ENCODE measurements around the gene ATF6.
"Not testable (repeated sequence)": the region's sequence is repeated elsewhere in the genome, so short reads cannot be mapped to it uniquely, and the experiment has no call there.

Gene ATF6

DNA sequence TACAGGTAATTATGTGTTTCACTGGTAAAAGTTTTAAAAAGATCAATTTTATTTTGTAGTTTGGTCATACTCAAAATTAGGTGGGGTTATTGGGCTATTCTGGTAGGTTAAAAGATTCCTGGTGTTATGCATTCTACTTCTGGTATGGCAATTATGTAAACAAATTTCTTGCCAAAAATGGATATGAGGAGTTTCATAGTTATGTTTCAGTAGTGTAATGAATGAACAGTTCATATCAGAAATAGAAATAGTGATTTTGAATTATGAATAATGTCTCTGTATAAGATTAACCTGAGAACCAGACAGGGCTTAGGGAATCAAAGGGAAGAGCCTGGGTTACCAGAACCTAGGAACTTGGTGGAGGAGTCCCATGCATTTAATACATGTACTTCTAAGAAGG, 15.9 kb downstream of the ATF6 start:
- no peak for DNase-seq

DNA sequence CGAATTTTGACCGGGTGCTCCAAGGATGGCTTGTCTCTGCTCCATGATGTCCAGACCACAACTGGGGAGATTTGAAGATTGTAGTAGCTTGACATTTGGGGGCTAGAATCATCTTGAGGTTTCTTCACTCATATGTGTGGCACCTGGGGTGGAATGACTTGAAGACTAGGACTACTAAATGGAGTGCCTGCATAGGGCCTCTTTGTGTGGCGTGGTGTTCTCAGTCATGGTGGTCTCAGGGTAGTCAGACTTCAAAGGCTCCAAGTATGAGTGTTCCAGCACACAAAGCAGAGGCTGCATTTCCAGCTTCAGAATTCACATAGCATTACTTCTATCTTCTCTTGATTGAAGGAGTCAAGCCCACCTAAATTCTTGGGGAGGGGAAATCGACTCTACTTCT, 16.8 kb downstream of the ATF6 start:
- no peak for DNase-seq

DNA sequence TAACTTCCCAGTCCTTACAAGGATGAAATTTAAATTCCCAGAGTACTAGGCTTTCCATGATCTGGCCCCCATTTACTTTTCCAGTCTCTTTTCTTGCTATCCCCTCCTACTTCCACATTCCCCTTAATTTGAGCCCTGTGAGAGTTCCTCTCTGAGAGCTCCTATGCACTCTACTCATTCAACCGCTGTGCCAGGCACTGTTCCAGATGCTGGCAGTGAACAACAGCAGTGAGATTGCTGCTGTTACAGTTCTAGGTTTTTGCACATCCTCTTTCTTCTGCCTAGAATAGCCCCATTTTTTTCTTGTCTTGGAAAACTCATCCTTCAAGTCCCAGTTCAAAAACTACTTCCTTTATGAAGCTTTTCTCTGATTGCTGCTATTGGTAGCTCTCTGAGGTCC, 18.8 kb downstream of the ATF6 start:
- no peak for DNase-seq

DNA sequence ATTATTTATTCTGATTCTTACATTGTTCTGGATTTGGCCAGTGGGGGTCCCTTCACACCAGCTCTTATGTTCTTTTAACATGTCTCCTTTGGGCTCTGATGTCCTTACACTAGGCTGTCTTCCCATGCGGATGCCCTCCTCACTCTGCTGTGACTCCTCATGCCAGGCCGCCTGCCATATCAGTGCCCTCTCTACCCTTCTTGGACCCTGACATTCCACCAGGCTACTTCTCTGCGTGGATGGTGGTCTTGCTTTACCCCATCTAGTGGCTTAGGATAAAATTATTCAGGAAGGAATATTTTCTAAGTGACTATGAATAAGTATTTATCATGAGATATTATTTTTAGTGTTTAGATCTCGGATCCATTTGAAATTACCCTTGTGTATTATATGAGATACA, 21.2 kb downstream of the ATF6 start:
- DNase-seq: no peak

DNA sequence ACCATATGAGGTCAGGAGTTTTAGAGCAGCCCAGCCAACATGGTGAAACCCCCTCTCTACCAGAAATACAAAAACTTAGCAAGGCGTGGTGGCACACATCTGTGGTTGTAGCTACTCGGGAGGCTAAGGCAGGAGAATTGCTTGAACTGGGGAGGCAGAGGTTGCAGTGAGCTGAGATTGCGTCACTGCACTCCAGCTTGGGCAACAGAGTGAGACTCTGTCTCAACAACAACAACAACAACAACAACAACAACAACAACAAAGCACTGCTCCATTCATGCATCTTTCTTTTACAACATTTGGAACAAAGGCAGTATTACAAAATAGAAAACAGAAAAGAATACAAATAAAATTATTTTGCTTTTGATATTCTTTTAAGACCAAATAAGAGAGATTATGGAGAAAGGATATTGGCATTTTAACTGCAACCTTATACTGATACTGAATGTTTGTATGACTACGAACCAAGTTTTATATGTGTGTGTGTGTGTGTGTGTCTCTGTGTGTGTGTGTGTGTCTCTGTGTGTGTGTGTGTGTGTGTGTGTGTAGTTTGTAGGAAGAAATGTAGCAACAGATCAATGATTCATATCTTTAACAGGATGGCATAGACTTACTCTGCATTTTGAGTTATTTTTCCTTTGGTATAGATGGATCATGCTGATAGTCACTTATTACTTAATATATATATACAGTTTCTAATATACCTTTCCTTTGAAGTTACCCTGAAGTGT, 24.6 kb downstream of the ATF6 start:
- no peak for DNase-seq

DNA sequence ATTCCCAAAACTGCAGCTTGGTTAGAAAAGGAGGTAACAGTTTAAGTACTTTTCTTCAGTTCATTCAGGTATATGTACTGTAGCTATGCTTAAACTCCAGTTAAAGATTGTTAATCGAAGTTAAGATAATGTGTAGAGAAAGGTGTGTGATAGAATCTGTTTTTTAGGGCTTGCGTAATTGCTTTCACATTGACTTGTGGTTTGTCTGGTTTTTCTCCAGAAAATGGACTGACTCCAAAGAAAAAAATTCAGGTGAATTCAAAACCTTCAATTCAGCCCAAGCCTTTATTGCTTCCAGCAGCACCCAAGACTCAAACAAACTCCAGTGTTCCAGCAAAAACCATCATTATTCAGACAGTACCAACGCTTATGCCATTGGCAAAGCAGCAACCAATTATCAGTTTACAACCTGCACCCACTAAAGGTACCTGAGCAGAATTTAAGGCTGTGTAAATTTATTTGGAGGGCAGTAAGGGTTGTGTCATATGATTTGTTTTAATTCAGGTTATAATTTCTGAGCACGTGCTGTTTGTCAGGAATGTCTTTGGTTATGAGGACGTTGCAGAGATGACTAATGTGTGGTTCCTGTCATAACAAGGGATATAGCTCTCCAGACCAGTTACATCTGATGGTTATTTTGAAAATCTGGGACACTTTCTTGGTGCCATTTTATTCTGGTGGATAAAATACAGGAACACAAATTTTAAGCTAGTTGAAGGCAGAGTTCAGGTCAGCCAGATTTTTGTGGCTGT, 26.0 kb downstream of the ATF6 start:
- no peak for DNase-seq

DNA sequence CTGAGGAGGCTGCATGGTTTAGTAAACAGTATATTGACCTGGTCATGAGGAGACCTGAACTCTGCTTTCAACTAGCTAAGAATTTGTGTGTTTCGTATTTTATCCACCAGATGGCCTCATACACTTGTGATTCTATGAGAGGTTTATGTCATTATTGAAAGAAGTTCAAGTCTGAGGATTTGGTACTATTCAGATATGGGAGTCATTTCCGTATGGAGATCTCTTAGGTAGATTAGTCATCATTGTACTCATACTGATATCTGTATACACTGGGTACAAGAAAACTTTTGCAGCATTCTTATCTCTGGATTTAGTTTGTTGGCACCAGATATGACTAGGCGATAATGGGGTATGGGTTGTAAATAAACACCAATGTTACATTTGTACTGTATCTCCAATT, 26.6 kb downstream of the ATF6 start:
- peak; percentile 65 for DNase-seq

DNA sequence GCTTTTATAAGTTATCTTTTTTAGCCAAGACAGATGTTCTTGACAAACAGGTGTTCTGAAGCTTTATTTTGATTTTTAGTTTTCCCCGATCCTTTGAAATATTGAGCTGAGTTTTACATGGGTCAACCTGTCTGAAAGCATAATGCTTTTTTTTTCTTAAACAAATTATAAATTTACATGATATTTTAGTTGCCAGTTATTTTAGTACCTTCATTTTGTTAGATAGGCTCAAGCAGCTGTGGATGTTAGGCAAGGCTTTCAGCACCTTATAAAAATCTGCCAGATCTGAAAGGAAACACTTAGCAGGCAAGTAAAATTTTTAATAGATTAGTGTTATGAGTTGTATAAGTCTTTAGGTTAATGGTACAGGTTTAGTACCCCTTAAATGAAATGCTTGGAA, 33.7 kb downstream of the ATF6 start:
- DNase-seq: no peak

DNA sequence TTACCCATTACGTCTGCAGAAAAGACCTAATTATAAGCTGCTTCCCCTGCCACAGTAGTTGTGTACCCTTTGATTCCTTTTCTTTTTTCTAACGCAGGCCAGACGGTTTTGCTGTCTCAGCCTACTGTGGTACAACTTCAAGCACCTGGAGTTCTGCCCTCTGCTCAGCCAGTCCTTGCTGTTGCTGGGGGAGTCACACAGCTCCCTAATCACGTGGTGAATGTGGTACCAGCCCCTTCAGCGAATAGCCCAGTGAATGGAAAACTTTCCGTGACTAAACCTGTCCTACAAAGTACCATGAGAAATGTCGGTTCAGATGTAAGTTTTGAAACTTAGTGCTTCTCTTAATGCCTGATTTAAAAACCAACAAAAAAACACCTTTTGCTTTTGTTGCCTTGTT, 35.8 kb downstream of the ATF6 start:
- no peak for DNase-seq

DNA sequence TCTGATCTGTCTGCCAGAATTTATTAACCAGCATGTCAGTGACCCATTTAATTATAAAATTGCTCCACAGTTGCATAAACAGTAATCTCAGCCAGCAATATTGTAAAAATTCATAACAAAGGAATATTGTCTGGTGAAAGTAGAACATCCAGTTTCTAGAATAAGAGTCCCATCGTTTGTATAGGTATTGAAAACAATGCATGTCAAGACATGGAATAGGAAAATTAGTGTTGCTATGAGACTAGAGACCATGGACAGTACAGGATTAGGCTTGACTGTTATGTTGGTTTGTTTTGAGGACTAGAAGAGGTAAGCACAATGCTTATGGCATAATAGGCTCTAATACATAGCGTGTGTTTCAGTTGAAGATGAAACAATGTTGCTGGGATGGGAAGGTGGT, 37.1 kb downstream of the ATF6 start:
- no peak for DNase-seq

DNA sequence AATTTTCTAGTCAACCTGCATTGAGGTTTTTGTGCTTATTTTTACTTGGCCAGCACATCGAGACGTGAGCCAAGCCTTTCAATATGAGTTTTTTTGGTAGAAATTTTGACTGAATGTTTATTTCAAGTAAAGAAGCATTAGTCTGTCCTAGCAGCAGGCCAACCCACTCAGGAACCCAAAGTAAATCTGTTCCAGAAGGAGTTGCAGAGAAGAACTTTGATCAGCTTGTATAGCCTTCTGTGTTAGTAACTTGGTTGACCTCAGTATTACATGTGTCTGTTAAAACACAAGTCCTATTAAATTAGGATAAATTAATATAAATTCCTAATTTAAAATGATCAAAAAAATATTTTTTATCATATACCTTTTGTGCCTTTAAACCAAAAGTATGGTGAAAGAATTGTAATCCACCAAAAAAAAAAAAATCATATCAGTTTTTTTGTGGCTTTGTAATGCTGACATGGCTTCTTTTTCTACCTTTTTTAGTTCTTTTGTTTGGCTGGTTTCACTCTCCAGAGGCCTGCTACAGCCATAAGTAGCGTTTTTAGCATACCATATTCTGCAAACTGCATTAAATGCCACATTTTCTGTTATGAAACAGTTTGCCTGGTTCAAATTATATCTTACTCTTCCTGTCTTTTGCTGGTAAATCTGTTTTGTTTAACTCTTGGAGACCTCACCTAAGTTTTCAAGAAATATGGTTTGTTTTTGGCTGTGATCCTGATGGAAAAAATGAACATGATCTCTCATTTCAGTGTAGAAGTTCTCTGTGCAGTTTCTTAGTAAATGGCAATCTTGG, 39.5 kb downstream of the ATF6 start:
- DNase-seq: no peak

DNA sequence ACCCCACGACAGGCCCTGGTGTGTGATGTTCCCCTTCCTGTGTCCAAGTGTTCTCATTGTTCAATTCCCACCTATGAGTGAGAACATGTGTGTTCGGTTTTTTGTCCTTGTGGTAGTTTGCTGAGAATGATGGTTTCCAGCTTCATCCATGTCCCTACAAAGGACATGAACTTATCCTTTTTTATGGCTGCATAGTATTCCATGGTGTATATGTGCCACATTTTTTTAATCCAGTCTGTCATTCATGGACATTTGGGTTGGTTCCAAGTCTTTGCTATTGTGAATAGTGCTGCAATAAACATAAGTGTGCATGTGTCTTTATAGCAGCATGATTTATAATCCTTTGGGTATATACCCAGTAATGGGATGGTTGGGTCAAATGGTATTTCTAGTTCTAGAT, 43.1 kb downstream of the ATF6 start:
- DNase-seq: not testable (repeated sequence)

DNA sequence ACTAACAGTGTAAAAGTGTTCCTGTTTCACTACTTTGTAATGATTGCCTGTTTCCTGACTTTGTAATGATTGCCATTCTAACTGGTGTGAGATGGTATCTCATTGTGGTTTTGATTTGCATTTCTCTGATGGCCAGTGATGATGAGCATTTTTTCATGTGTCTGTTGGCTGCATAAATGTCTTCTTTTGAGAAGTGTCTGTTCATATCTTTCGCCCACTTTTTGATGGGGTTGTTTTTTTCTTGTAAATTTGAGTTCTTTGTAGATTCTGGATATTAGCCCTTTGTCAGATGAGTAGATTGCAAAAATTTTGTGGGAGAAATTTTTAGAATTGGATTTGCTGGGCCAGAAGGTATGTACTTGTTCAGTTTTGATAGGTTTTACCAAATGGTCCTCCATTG, 43.5 kb downstream of the ATF6 start:
- not testable (repeated sequence) for DNase-seq

DNA sequence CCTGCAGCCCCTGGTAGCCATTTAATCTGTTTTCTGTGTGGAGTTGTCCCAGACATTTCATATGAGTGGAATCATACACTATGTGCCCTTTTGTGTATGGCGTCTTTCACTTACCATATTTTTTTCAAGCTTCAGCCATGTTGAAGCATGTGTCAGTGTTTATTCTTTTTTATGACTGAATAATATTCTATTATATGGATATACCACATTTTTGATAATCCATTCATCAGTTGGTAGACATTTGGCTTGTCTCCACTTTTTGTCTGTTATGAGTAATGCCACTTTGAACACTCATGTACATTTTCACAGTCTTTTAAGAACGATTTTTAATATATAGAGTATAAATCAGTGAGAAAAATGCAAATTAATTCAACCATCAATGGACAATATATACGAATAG, 44.7 kb downstream of the ATF6 start:
- no peak for DNase-seq

DNA sequence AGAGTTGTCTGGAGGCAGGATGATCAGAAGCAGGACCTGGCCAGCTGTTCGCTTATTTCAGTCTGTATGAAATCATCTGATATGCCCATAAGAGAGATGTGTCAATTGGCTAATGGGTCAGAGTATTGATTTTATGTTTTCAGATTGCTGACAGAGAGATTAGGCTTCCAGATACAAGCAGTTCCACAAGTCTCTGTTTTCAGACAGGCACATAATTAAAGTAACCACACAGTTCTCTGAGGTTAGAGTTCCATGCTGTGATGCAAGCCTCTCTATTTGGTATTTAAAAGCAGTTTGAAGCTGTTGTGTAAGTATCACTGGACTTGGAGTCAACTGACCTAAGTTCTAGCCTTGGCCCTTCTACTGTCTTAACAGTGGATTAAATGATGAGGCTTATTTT, 50.1 kb downstream of the ATF6 start:
- DNase-seq: no peak

DNA sequence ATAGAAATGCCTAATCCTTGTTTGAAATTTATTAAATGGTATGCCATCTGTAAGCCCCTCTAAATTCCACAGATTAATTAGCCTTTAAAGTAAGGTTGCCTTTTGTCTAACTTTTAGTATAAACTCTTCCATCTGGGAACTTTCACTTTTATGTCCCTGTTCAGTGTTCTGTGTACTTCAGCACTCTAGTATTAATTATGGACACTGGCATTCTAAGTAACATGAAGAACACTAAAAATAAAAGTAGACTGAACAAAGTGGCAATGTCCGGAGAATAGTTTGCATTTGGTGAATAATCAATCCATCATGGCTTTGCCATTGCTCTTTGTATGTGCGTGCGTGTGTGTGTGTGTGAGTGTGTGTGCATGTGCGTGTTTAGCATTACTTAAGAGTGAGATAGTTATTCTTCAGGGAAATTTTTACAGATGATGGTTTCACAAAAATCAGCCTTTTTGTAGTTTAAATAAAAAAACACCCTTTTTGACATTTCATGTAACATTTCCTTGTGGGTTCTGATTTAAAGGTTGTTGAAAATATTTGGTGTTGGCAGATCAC, 51.1 kb downstream of the ATF6 start:
- DNase-seq: no peak

DNA sequence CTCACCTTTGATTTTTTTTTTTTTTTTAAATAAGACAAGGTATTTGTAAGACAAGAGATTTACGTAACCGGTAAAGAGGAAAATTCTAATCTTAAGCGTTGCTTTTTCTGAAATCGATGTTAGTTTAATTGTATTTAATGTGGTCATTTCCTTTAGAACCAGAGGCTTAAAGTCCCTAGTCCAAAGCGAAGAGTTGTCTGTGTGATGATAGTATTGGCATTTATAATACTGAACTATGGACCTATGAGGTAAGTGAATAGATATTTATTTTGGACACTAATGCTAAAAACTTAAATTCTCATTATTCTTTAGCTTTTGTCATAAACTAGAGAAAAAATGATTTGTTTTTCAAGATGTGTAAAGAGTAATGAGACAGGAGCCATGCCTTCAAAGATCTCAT, 54.8 kb downstream of the ATF6 start:
- DNase-seq: no peak

DNA sequence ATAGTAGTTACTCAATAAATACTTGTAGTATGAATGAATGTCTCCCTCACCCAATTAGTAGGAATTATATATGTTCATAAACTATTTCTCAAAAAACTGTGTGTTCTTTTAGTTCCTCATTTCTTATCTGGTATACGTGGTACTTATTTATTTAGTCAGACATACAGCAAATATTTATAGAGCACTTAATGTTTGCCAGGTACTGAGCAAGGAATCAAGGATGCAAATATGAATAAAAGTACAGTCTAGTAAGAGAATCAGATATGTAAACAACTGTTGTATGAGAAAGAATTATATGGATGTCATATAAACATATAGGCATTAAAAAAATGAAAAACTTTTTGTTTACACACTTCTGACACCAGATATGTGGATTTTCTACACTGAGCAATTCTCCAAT, 58.5 kb downstream of the ATF6 start:
- DNase-seq: no peak

DNA sequence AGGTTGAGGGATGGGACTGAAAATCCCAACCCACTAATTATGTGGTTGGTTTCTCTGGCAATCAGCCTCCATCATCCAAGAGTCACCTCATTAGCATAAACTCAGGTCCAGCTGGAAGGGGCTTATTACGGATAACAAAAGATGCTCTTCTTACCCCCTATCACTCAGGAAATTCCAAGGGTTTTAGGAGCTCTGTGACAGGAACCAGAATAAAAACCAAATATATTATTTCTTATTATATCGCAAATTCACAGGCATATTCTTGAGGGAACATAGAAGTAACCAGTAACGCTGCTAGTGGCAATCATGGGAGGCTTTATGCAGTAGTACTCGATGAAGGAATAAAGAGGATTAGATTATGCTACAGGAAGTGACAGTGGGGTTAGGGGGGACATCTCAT, 59.7 kb downstream of the ATF6 start:
- no peak for DNase-seq

DNA sequence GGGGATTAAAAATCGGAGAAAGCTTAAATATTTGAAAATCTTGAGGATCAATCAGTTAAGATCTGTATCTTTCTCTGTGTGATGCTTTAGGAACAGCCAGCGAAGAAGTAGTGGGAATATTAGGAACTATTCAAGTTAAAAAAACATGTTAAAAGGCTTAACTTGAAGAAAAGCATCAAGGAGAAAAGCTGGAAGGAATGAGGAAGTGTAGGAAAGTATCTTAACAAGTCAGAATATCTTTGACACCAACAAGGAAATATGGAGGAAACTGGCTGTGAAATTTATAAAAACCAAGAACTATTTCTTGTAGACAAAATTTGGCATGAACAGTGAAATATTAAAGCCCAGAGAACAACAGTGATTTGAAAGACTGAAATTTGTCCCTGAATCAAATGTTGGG, 60.4 kb downstream of the ATF6 start:
- no peak for DNase-seq

DNA sequence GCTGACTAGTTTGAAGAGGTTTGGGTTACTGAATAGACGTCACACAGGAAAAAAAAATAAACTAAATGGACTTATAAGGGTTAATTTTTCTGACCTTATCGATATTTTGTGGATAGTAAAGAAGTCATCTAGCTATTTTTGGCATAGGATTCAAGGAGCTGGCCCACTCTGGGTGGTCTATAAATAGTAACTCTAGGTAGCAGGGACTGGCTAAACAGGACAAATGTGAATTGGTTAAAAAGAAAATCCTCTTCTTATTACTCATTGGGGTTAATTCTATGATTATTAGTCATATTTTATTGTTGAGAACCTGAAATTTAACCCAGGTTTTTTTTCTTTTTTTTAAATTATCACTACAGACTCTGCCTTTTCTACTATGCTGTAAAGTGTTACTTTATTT, 61.7 kb downstream of the ATF6 start:
- no peak for DNase-seq

DNA sequence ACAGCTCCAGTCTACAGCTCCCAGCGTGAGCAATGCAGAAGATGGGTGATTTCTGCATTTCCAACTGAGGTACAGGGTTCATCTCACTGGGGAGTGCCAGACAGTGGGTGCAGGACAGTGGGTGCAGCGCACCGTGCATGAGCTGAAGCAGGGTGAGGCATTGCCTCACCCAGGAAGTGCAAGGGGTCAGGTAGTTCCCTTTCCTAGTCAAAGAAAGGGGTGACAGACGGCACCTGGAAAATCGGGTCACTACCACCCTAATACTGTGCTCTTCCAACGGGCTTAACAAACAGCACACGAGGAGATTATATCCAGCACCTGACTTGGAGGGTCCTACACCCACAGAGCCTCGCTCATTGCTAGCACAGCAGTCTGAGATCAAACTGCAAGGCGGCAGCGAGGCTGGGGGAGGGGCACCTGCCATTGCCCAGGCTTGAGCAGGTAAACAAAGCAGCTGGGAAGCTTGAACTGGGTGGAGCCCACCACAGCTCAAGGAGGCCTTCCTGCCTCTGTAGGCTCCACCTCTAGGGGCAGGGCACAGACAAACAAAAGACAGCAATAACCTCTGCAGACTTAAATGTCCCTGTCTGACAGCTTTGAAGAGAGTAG, 66.3 kb downstream of the ATF6 start:
- DNase-seq: not testable (repeated sequence)

DNA sequence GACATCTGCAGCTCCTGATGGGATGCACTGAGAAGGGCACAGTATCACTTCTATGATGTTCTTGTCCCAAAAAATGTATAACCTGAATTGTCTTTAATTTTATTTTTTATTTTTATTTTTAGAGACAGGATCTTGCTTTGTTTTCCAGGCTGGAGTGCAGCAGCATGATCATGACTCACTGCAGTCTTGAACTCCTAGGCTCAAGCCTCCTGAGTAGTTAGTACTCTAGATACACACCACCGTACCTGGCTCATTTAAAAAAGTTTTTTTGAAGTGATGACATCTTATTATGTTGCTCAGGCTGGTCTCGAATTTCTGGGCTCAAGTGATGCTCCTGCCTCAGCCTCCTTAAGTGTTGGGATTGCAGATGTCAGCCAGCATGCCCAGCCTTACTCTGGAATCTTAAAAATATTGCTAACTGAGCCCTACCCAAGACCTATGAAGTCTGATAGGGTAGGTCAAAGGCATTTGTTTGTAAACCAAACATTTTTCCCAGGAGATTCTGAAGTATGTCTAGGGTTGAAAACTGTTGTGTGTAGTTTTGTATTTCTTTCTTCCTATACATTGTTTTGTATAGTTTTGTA, 68.9 kb downstream of the ATF6 start:
- no peak for DNase-seq

Measured in inflammatory macrophage treated with lipopolysaccharide for 4 hours (primary cell).